Activated CD4-positive, alpha-beta T cell treated with anti-CD3 and anti-CD28 coated beads, Interleukin-2, amount 50 U/mL, for 1 hour (primary cell): Measurements from ENCODE around the gene MBD6.
A peak's percentile ranks its signal among the peaks of the same experiment; 100 is the strongest.
"Not testable (repeated sequence)": the region's sequence is repeated elsewhere in the genome, so short reads cannot be mapped to it uniquely, and the experiment has no call there.

Experiments used
- DNase-seq: peaks from one replicate; pipeline ENCODE4 v3.0.0-alpha.2; 2020

MBD6 gene

DNA sequence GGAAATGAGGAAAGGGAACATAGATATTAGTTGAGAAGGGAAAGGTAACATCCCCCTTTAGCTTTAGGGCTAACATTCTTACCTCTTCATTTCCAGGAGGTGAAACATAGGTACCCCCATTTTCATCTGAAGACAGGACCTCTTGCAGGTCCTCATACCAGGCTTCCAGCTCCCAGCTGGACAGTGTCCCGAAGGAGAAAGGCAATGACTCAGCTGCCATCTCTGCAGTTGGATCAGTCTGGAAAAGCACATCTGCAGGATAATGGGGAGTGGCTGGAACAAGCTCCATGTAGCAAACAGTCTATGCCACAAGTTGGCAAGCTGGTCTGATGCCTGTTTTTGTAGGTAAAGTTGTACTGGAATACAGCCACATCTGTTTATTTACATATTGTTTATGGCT is 5.4 kb upstream of the MBD6 start:
- DNase-seq: no peak

DNA sequence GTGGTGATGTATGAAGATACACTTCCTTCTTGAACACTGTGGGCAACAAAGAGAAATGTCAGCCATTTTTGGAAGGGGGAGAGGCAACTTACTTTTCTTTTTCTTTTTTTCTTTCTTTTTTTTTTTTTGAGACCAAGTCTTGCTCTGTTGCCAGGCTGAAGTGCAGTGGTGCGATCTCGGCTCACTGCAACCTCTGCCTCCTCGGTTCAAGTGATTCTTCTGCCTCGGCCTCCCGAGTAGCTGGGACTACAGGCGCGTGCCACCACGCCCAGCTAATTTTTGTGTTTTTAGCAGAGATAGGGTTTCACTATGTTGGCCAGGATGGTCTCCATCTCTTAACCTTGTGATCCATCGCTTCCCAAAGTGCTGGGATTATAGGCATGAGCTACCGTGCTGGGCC is 4.9 kb upstream of the MBD6 start:
- not testable (repeated sequence) for DNase-seq

- DNase-seq: no peak
These were observed 4.3 kb upstream of the MBD6 start for GRCh38 chr12:57518176-57518919.

- DNase-seq: no peak
These were observed 3.5 kb upstream of the MBD6 start for GRCh38 chr12:57518920-57519795.

GRCh38 chr12:57519796-57520052 is 2.9 kb upstream of the MBD6 start:
- peak; percentile 15 for DNase-seq

GRCh38 chr12:57520053-57520818 is 2.4 kb upstream of the MBD6 start, which contains the start of gene DDIT3:
TSS of gene DDIT3 (minus strand) at chr12:57520514. CDS start at chr12:57517406, 3,108 bp downstream.
- peak; percentile 100 for DNase-seq

DNA sequence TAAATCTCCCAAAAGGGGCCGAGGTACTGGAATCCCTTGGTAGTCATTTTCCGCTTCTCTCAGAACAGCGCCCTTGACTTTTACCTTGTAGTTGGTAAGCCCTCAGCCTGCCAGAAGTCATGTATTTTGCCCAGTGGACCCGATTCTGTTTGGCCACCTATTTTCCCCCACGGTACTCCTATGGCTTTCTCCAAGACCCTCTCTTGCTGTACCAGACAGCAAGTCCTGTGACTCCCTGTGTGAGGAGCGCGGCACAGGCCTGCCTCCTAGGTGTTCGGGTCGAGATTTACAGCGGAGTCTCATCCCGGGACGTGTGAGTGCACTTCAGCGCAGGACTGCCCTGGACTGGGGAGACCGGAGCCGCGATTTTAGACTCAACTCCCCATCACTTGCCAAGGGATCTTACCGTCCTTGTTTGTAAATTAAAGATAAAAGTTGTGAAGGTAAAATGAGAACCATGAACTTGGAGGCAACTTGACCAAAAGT is 1.1 kb upstream of the MBD6 start:
- DNase-seq: no peak

GRCh38 chr12:57522887-57523705 is 472 bp downstream of the MBD6 start:
- peak; percentile 33 for DNase-seq

DNA sequence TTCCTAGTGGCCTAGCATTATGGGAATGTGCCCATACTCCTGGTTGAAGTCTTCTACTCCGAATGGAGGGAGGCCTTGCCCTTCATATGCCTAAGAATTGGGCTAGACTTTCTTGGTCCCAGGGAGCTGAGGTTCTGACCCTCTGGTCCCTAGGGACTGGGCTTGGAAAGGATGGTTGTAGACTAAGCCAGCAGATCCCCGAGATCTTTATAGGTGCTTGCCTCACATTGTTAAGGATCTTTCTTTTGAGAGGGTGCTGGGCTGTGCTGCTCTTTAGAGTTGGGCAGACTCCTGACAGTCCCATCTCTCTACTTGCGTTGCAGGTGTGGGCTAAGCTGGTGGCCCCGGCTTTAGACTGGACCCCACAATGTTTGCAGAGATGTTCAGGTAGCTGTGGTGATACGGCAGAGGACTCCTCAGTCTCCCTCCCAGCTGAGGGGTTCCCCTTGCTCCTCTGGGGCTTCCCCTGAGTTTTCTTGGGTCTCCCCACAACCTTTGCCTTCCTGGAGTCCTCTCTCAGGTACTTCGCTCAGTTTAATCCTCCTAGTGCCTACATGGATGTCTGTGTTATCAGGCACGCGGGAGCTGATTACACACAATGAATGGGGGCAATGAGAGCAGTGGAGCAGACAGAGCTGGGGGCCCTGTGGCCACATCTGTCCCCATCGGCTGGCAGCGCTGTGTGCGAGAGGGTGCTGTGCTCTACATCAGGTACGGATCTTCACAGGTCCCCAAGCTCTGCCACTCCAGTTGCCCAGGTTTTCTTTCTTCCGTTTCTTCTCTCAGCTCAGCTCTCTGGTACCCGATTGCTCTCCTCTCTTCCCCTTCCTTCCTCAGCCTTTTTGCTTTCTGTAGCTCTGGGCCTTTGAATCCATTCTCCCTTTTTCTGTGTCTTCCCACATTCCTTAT is 1.3 kb downstream of the MBD6 start:
- no peak for DNase-seq

- no peak for DNase-seq
These were observed 2.4 kb downstream of the MBD6 start for GRCh38 chr12:57524814-57525614.

GRCh38 chr12:57525615-57526383 is 3.2 kb downstream of the MBD6 start:
- no peak for DNase-seq

DNA sequence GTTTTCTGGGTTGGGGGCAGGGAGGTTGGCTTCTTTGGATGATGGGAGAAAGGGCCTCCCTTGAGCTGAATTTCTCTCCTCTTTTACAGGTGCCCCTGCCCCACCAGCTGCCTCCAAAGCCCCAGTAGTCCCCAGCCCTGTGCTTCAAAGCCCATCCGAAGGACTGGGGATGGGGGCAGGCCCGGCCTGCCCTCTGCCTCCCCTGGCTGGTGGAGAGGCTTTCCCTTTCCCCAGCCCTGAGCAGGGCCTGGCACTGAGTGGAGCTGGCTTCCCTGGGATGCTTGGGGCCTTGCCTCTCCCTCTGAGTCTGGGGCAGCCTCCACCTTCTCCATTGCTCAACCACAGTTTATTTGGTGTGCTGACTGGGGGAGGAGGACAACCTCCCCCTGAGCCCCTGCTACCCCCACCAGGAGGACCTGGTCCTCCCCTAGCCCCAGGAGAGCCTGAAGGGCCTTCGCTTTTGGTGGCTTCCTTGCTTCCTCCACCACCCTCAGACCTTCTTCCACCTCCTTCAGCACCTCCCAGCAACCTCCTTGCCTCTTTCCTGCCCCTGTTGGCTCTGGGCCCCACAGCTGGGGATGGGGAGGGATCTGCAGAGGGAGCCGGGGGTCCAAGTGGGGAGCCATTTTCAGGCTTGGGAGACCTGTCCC is 4.0 kb downstream of the MBD6 start:
- DNase-seq: no peak

- DNase-seq: no peak
These were observed 4.6 kb downstream of the MBD6 start for GRCh38 chr12:57527184-57527583.

DNA sequence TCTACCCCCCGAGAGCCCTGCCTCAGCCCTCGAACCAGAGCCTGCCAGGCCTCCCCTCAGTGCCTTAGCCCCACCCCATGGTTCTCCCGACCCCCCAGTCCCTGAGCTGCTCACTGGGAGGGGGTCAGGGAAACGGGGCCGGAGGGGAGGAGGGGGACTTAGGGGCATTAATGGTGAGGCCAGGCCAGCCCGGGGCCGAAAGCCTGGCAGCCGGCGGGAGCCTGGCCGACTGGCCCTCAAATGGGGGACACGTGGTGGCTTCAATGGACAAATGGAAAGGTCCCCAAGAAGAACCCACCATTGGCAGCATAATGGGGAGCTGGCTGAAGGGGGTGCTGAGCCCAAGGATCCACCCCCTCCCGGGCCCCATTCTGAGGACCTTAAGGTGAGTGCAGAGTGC is 5.6 kb downstream of the MBD6 start:
- no peak for DNase-seq

GRCh38 chr12:57528831-57529555 is 6.4 kb downstream of the MBD6 start:
- DNase-seq: no peak

DNA sequence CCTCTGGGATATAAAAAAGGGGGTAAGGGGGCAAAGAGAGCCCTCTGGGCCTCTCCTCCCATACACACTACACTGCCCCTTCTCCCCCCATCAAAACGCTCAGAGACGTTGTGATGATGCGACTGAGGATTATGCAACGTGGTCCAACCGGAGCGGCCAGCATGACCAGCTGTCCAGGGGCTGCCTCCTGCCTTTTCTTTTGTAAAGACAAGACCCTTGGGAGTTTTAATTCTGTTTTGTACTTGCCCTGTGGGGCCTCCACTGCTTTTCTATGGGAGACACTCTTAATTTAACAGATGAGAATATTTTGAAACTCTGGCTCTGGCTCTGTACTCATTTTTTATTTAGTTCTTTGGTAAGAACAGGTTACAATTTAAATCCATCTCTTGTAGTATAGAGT is 7.2 kb downstream of the MBD6 start:
- no peak for DNase-seq

DNA sequence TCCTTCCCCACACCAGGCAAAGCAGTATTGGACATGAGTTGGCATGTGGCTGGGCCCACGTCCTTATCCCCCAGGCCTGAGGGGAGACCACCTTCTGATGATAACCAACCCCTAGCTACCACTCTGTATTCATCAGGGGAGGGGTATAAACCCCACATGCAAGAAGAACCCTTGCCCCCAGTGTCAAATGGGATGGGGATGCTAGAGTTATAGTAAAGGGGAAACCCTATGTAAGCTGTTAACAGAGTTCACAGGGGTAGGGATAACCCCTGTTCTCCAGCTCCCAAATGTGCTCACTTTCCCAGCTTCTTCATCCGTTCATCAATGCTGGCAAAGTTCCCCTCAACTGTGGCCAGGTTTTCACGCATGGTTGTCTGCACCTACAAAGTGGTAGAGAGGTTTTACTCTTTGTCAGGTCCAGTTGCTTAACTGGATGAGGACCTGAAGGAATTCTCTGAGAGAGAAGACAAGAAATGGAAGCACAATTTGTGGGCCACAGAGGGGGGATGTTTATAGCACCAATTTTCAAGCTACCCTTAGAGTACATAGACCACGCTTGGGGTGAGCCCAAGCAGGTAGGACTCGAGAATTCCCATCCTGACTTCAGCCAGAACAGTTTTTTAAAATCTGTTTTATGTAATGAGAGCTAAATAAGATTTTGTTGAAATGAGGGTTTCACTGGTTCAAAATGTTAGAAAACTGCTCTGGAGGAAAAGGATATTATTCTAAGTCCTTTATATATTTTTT is 7.9 kb downstream of the MBD6 start:
- no peak for DNase-seq

- DNase-seq: no peak
These were observed 9.2 kb downstream of the MBD6 start for GRCh38 chr12:57531836-57532235.
